Mesodermal cell (in vitro differentiated cells): ENCODE measurements around the gene TFF2.

Experiments used
- H3K27ac ChIP-seq: 2 replicates; pipeline ENCODE4 v1.7.0; 2013; ENCODE audit warnings: mild to moderate bottlenecking, low read depth, low read length, moderate library complexity; ENCODE audit not compliant: severe bottlenecking
- H3K36me3 ChIP-seq: 2 replicates; pipeline ENCODE4 v1.7.1; 2013; ENCODE audit warnings: mild to moderate bottlenecking, low read length, moderate library complexity; ENCODE audit not compliant: control insufficient read depth, insufficient read depth
- H3K4me1 ChIP-seq: one replicate; pipeline ENCODE4 v1.7.1; 2013; ENCODE audit warnings: mild to moderate bottlenecking, low read length; ENCODE audit not compliant: insufficient read depth, control insufficient read depth, poor library complexity, severe bottlenecking
- H3K4me3 ChIP-seq: 2 replicates; pipeline ENCODE4 v1.7.0; 2013; ENCODE audit warnings: low read length, control low read depth, mild to moderate bottlenecking; ENCODE audit not compliant: insufficient read depth, poor library complexity, severe bottlenecking; ENCODE audit errors: extremely low read depth
- H3K9me3 ChIP-seq: 2 replicates; pipeline ENCODE4 v1.7.1; 2013; ENCODE audit warnings: mild to moderate bottlenecking, low read length, moderate library complexity; ENCODE audit not compliant: control insufficient read depth
- WGBS, 2 experiments: methylation state at CpG; one replicate each; pipeline ENCODE4 v1.1.5; 2013; ENCODE audit warnings: missing lambda C conversion rate in 2 of 2; ENCODE audit not compliant: insufficient coverage in 2 of 2; 5-methylcytosine and 5-hydroxymethylcytosine counted together

Gene TFF2

GRCh38 chr21:42337276-42337675 is 13.5 kb downstream of the TFF2 start:
- H3K36me3 ChIP-seq = no peaks in the 10 kb centered on the region
- H3K4me3 ChIP-seq = no peak overlapping the region
- WGBS, 2 experiments = 100% methylated on average over 3 of the region's 4 CpGs
- H3K9me3 ChIP-seq = no peaks in the 10 kb centered on the region
- no peaks in the 10 kb centered on the region for H3K4me1 ChIP-seq
- H3K27ac ChIP-seq = no peak overlapping the region

GRCh38 chr21:42336054-42336453 is 14.7 kb downstream of the TFF2 start:
- H3K36me3 ChIP-seq = no peaks in the 10 kb centered on the region
- H3K27ac ChIP-seq = no peak overlapping the region
- 22 to 26% methylated on average over 8 to 10 of the region's 10 CpGs for WGBS, 2 experiments
- H3K4me3 ChIP-seq = no peak overlapping the region
- no peaks in the 10 kb centered on the region for H3K4me1 ChIP-seq
- no peaks in the 10 kb centered on the region for H3K9me3 ChIP-seq

GRCh38 chr21:42332557-42333317 is 18.1 kb downstream of the TFF2 start:
- H3K27ac ChIP-seq = no peak overlapping the region
- no peaks in the 10 kb centered on the region for H3K36me3 ChIP-seq
- 81 to 84% methylated on average over 4 to 5 of the region's 5 CpGs for WGBS, 2 experiments
- H3K4me3 ChIP-seq = no peak overlapping the region
- no peaks in the 10 kb centered on the region for H3K9me3 ChIP-seq
- no peaks in the 10 kb centered on the region for H3K4me1 ChIP-seq

- H3K4me1 ChIP-seq = no peaks in the 10 kb centered on the region
- no peak overlapping the region for H3K4me3 ChIP-seq
- no peaks in the 10 kb centered on the region for H3K36me3 ChIP-seq
- H3K27ac ChIP-seq = no peak overlapping the region
- no peaks in the 10 kb centered on the region for H3K9me3 ChIP-seq
Observed at GRCh38 chr21:42331660-42332059, 19.1 kb downstream of the TFF2 start.

- H3K4me1 ChIP-seq = no peaks in the 10 kb centered on the region
- no CpG with 5 or more reads among the region's 4 CpGs for WGBS, 2 experiments
- H3K36me3 ChIP-seq = no peaks in the 10 kb centered on the region
- no peak overlapping the region for H3K4me3 ChIP-seq
- H3K9me3 ChIP-seq = no peaks in the 10 kb centered on the region
- H3K27ac ChIP-seq = no peak overlapping the region
Observed at GRCh38 chr21:42330380-42331371, 20.1 kb downstream of the TFF2 start.

- no peaks in the 10 kb centered on the region for H3K36me3 ChIP-seq
- no peaks in the 10 kb centered on the region for H3K4me1 ChIP-seq
- H3K27ac ChIP-seq = no peak overlapping the region
- no peak overlapping the region for H3K4me3 ChIP-seq
- no peaks in the 10 kb centered on the region for H3K9me3 ChIP-seq
- 86 to 91% methylated on average over 3 to 5 of the region's 6 CpGs for WGBS, 2 experiments
Observed at GRCh38 chr21:42324896-42325295, 25.9 kb downstream of the TFF2 start.

GRCh38 chr21:42321845-42322244 is 28.9 kb downstream of the TFF2 start:
- no peaks in the 10 kb centered on the region for H3K36me3 ChIP-seq
- no peak overlapping the region for H3K27ac ChIP-seq
- WGBS, 2 experiments = 83 to 92% methylated on average over 4 of the region's 4 CpGs
- no peak overlapping the region for H3K4me3 ChIP-seq
- H3K9me3 ChIP-seq = no peaks in the 10 kb centered on the region
- no peaks in the 10 kb centered on the region for H3K4me1 ChIP-seq

GRCh38 chr21:42321231-42321630 is 29.6 kb downstream of the TFF2 start:
- no peaks in the 10 kb centered on the region for H3K4me1 ChIP-seq
- no peak overlapping the region for H3K4me3 ChIP-seq
- H3K27ac ChIP-seq = no peak overlapping the region
- H3K36me3 ChIP-seq = no peaks in the 10 kb centered on the region
- 91% methylated on average over 9 to 10 of the region's 10 CpGs for WGBS, 2 experiments
- no peaks in the 10 kb centered on the region for H3K9me3 ChIP-seq

- no peak overlapping the region for H3K27ac ChIP-seq
- H3K36me3 ChIP-seq = no peaks in the 10 kb centered on the region
- H3K4me1 ChIP-seq = no peaks in the 10 kb centered on the region
- no peak overlapping the region for H3K4me3 ChIP-seq
- WGBS, 2 experiments = 89 to 91% methylated on average over 7 of the region's 8 CpGs
- no peaks in the 10 kb centered on the region for H3K9me3 ChIP-seq
Observed at GRCh38 chr21:42320791-42321190, 30.0 kb downstream of the TFF2 start.

- WGBS, 2 experiments = 85% methylated on average over 17 of the region's 17 CpGs
- no peaks in the 10 kb centered on the region for H3K36me3 ChIP-seq
- H3K4me1 ChIP-seq = no peaks in the 10 kb centered on the region
- no peaks in the 10 kb centered on the region for H3K9me3 ChIP-seq
- no peak overlapping the region for H3K4me3 ChIP-seq
- H3K27ac ChIP-seq = no peak overlapping the region
Observed at GRCh38 chr21:42319851-42320572, 30.8 kb downstream of the TFF2 start.
